ENCODE data around the gene CD4. TPM values are rescaled to one million over a fixed set of nuclear protein-coding genes. Genes with fewer than 3 reads are reported as not detected.

Gene CD4
- total and polyA plus RNA-seq, 4 donors = 15.9 to 44.8 (median 32.0) TPM

- WGBS = 60% methylated on average over 5 of the region's 5 CpGs
- Histone ChIP-seq H3K36me3 (ENCODE audit: control insufficient read depth in 4 of 4, insufficient read depth in 3 of 4, low read depth in 1 of 4, low read length in 3 of 4) (peaks cover 0 to 3% (median 0%) of the 10 kb centered on the region in 4 donors), H3K27me3 (ENCODE audit: control insufficient read depth in 4 of 4, insufficient read depth in 4 of 4, low read length in 3 of 4) (no peaks in the 10 kb centered on the region), H3K9me3 (ENCODE audit: control insufficient read depth in 4 of 4, low read length in 3 of 4) (no peaks in the 10 kb centered on the region), H3K4me1 (ENCODE audit: control insufficient read depth in 4 of 4, insufficient read depth in 4 of 4, low read length in 3 of 4) (peaks cover 10 to 75% (median 63%) of the 10 kb centered on the region in 4 donors), H3K27ac (ENCODE audit: low read depth in 1 of 2, low read length in 2 of 2) (peak overlapping the region; percentile 50 to 90), H3K9ac (ENCODE audit: low read depth in 1 of 2, low read length in 2 of 2) (no peak overlapping the region), H3K4me3 (ENCODE audit: low read depth in 1 of 3, low read length in 3 of 3) (no peak overlapping the region)
- DNase-seq (ENCODE audit: low spot score) = no peak
- peak in 1 of 2 donors; percentile 29 for TF ChIP-seq HNF4A (conservative IDR thresholded peaks at IDR 0.05)
- TF ChIP-seq TAF1 (conservative IDR thresholded peaks at IDR 0.05) = no peak
- TF ChIP-seq RXRA (IDR thresholded peaks at IDR 0.05) = peak in 1 of 2 donors; percentile 28
- no peak for TF ChIP-seq NR2F2 (IDR thresholded peaks at IDR 0.05)
These were observed 11.9 kb upstream of the CD4 start for GRCh38 chr12:6777386-6777785.

GRCh38 chr12:6778217-6778573 is 11.1 kb upstream of the CD4 start:
- Histone ChIP-seq H3K4me1 (ENCODE audit: control insufficient read depth in 4 of 4, insufficient read depth in 4 of 4, low read length in 3 of 4) (peaks cover 10 to 72% (median 62%) of the 10 kb centered on the region in 4 donors), H3K4me3 (ENCODE audit: low read depth in 1 of 3, low read length in 3 of 3) (peak overlapping the region in 1 of 3 donors; percentile 26), H3K9me3 (ENCODE audit: control insufficient read depth in 4 of 4, low read length in 3 of 4) (no peaks in the 10 kb centered on the region), H3K27ac (ENCODE audit: low read depth in 1 of 2, low read length in 2 of 2) (peak overlapping the region; percentile 50 to 90), H3K9ac (ENCODE audit: low read depth in 1 of 2, low read length in 2 of 2) (peak overlapping the region in 1 of 2 donors; percentile 40), H3K36me3 (ENCODE audit: control insufficient read depth in 4 of 4, insufficient read depth in 3 of 4, low read depth in 1 of 4, low read length in 3 of 4) (peaks cover 0 to 3% (median 0%) of the 10 kb centered on the region in 4 donors), H3K27me3 (ENCODE audit: control insufficient read depth in 4 of 4, insufficient read depth in 4 of 4, low read length in 3 of 4) (no peaks in the 10 kb centered on the region)
- 30% methylated on average over 14 of the region's 14 CpGs for WGBS
- no peak for TF ChIP-seq NR2F2 (IDR thresholded peaks at IDR 0.05)
- no peak for TF ChIP-seq REST (IDR thresholded peaks at IDR 0.05)
- no peak for TF ChIP-seq RAD21 (IDR thresholded peaks at IDR 0.05)
- no peak for TF ChIP-seq HNF4A (conservative IDR thresholded peaks at IDR 0.05)
- TF ChIP-seq HNF4G (IDR thresholded peaks at IDR 0.05) = no peak
- no peak for TF ChIP-seq ZBTB33 (IDR thresholded peaks at IDR 0.05)
- no peak for TF ChIP-seq EGR1 (IDR thresholded peaks at IDR 0.05; ENCODE audit: low read depth in 2 of 2)
- TF ChIP-seq RXRA (IDR thresholded peaks at IDR 0.05) = no peak
- TF ChIP-seq YY1 (IDR thresholded peaks at IDR 0.05) = no peak
- TF ChIP-seq SP1 (IDR thresholded peaks at IDR 0.05) = no peak
- TF ChIP-seq TAF1 (conservative IDR thresholded peaks at IDR 0.05) = no peak
- no peak for DNase-seq (ENCODE audit: low spot score)

Measured in liver (tissue), 9 donors.